Lower leg skin (tissue), 4 donors: ENCODE measurements around the gene ELAC2. TPM values are rescaled to one million over a fixed set of nuclear protein-coding genes. Genes with fewer than 3 reads are reported as not detected.
A peak's percentile ranks its signal among the peaks of the same experiment; 100 is the strongest.

ENCODE experiments used
- DNase-seq, 2 donors: peaks; one replicate each; pipeline ENCODE4 v3.0.0-alpha.2; 2019; ENCODE audit warnings: low spot score in 2 of 2
- H3K4me3 ChIP-seq: fragments of 200-600 bp; sonication (generic); 2 replicates; pipeline ENCODE4 v1.5.1; 2017; ENCODE audit warnings: mild to moderate bottlenecking, low read depth; ENCODE audit not compliant: poor library complexity, severe bottlenecking
- CTCF ChIP-seq, 3 donors: fragments of 450-650 bp; IDR thresholded peaks; one replicate each; pipeline ENCODE4 v1.5.1; 2016; ENCODE audit warnings: antibody characterized with exemption in 3 of 3, mild to moderate bottlenecking in 3 of 3, moderate library complexity in 2 of 3
- POLR2A ChIP-seq, 2 donors: fragments of 450-650 bp; IDR thresholded peaks; one replicate each; pipeline ENCODE4 v1.6.1; 2016 to 2017; ENCODE audit warnings: antibody characterized with exemption in 2 of 2, mild to moderate bottlenecking in 1 of 2, moderate library complexity in 1 of 2
- WGBS, 2 donors: methylation state at CpG; one replicate each; pipeline ENCODE4 v1.1.5; 2018; 5-methylcytosine and 5-hydroxymethylcytosine counted together
- intact Hi-C: fragments of 100-400 bp; cut with DNase I; formaldehyde crosslinking; loops from one replicate; pipeline ENCODE4 v1.15.0; 2023; ENCODE audit warnings: low total_unique reads
- total RNA-seq, 4 donors: library from RNA; depleted of rRNA; stranded (reverse); fragments of >200 nt; gene quantifications; one replicate each; pipeline ENCODE4 v1.1.0, GENCODE V29; 2016

ELAC2 gene
- total RNA-seq, 4 donors from 2014 or later: 44.3 to 107 (median 62.0) TPM

GRCh38 chr17:12987120-12987519 is 30.7 kb downstream of the ELAC2 start:
- no peak for TF ChIP-seq CTCF (IDR thresholded peaks at IDR 0.05)
- TF ChIP-seq POLR2A (IDR thresholded peaks at IDR 0.05): no peak
- 49 to 58% methylated on average over 12 of the region's 12 CpGs for WGBS, 2 donors
- no peak for DNase-seq
- H3K4me3 ChIP-seq: no peak overlapping the region
- intact Hi-C loops: no loop called here

GRCh38 chr17:12985431-12986293 is 32.2 kb downstream of the ELAC2 start:
- no peak for DNase-seq
- WGBS, 2 donors: 49 to 52% methylated on average over 14 of the region's 14 CpGs
- intact Hi-C loops: no loop called here
- H3K4me3 ChIP-seq: no peak overlapping the region
- TF ChIP-seq CTCF (IDR thresholded peaks at IDR 0.05) (no peak), POLR2A (IDR thresholded peaks at IDR 0.05) (no peak)

GRCh38 chr17:12983991-12984884 is 33.6 kb downstream of the ELAC2 start:
- peak in 1 of 2 donors; percentile 55 for DNase-seq
- WGBS, 2 donors: 37 to 43% methylated on average over 21 of the region's 21 CpGs
- TF ChIP-seq CTCF (IDR thresholded peaks at IDR 0.05) (no peak), POLR2A (IDR thresholded peaks at IDR 0.05) (no peak)
- no peak overlapping the region for H3K4me3 ChIP-seq
- intact Hi-C loops: no loop called here

- no peak for TF ChIP-seq POLR2A (IDR thresholded peaks at IDR 0.05)
- TF ChIP-seq CTCF (IDR thresholded peaks at IDR 0.05): no peak
- H3K4me3 ChIP-seq: no peak overlapping the region
- intact Hi-C loops: no loop called here
- DNase-seq: no peak
- 78 to 80% methylated on average over 6 of the region's 6 CpGs for WGBS, 2 donors
Measured at GRCh38 chr17:12982224-12982623, 35.6 kb downstream of the ELAC2 start.

- DNase-seq: no peak
- intact Hi-C loops: no loop called here
- whole genome bisulfite sequencing, 2 donors: 92 to 93% methylated on average over 12 of the region's 12 CpGs
- no peak overlapping the region for H3K4me3 ChIP-seq
- TF ChIP-seq POLR2A (IDR thresholded peaks at IDR 0.05): no peak
Measured at GRCh38 chr17:12979826-12980500, 37.9 kb downstream of the ELAC2 start.
